ENCODE measurements around the gene LPP. TPM values are rescaled to one million over a fixed set of nuclear protein-coding genes. Genes with fewer than 3 reads are reported as not detected.
A peak's percentile ranks its signal among the peaks of the same experiment; 100 is the strongest.

Gene LPP
- total and polyA plus RNA-seq, 5 donors, result 14.5 to 205 (median 159) TPM

- no peaks in the 10 kb centered on the region for H3K27me3 ChIP-seq (ENCODE audit: control insufficient read depth, insufficient read depth)
- no peak overlapping the region for H3K4me3 ChIP-seq (ENCODE audit: low read length)
- 87% methylated on average over 1 of the region's 1 CpG for WGBS
- H3K9me3 ChIP-seq (ENCODE audit: control insufficient read depth, low read length), result no peaks in the 10 kb centered on the region
- no peak for ATAC-seq
- intact Hi-C loops (cut with DNase I), result no loop called here
- no peak for DNase-seq
- no peak overlapping the region for H3K27ac ChIP-seq (ENCODE audit: low read length)
- no peaks in the 10 kb centered on the region for H3K4me1 ChIP-seq (ENCODE audit: control insufficient read depth, insufficient read depth, low read length)
Measured at GRCh38 chr3:188506446-188506845, 352.5 kb downstream of the LPP start.

GRCh38 chr3:188507244-188507720 lies 353.3 kb downstream of the LPP start:
- DNase-seq (peak in 1 of 3 donors; percentile 41), ATAC-seq (peak; percentile 75 to 79)
- Histone ChIP-seq H3K27me3 (ENCODE audit: control insufficient read depth, insufficient read depth) (no peaks in the 10 kb centered on the region), H3K9me3 (ENCODE audit: control insufficient read depth, low read length) (no peaks in the 10 kb centered on the region), H3K27ac (ENCODE audit: low read length) (no peak overlapping the region), H3K4me3 (ENCODE audit: low read length) (no peak overlapping the region), H3K4me1 (ENCODE audit: control insufficient read depth, insufficient read depth, low read length) (no peaks in the 10 kb centered on the region)
- WGBS, result 41% methylated on average over 5 of the region's 5 CpGs
- intact Hi-C loops (cut with DNase I), result no loop called here

- no peak for ATAC-seq
- WGBS, result 96% methylated on average over 6 of the region's 6 CpGs
- no peak overlapping the region for H3K4me3 ChIP-seq (ENCODE audit: low read length)
- H3K9me3 ChIP-seq (ENCODE audit: control insufficient read depth, low read length), result no peaks in the 10 kb centered on the region
- no peaks in the 10 kb centered on the region for H3K27me3 ChIP-seq (ENCODE audit: control insufficient read depth, insufficient read depth)
- intact Hi-C loops (cut with DNase I), result no loop called here
- no peak overlapping the region for H3K27ac ChIP-seq (ENCODE audit: low read length)
- DNase-seq, result no peak
- no peaks in the 10 kb centered on the region for H3K4me1 ChIP-seq (ENCODE audit: control insufficient read depth, insufficient read depth, low read length)
Measured at GRCh38 chr3:188508454-188508853, 354.5 kb downstream of the LPP start.

GRCh38 chr3:188509316-188509715 lies 355.4 kb downstream of the LPP start:
- 93% methylated on average over 3 of the region's 3 CpGs for WGBS
- Histone ChIP-seq H3K27ac (ENCODE audit: low read length) (no peak overlapping the region), H3K4me1 (ENCODE audit: control insufficient read depth, insufficient read depth, low read length) (no peaks in the 10 kb centered on the region), H3K9me3 (ENCODE audit: control insufficient read depth, low read length) (no peaks in the 10 kb centered on the region), H3K27me3 (ENCODE audit: control insufficient read depth, insufficient read depth) (no peaks in the 10 kb centered on the region), H3K4me3 (ENCODE audit: low read length) (no peak overlapping the region)
- no peak for ATAC-seq
- no peak for DNase-seq
- intact Hi-C loops (cut with DNase I), result no loop called here

GRCh38 chr3:188510366-188510765 lies 356.4 kb downstream of the LPP start:
- WGBS, result 50% methylated on average over 3 of the region's 3 CpGs
- Histone ChIP-seq H3K27me3 (ENCODE audit: control insufficient read depth, insufficient read depth) (no peaks in the 10 kb centered on the region), H3K27ac (ENCODE audit: low read length) (no peak overlapping the region), H3K9me3 (ENCODE audit: control insufficient read depth, low read length) (no peaks in the 10 kb centered on the region), H3K4me1 (ENCODE audit: control insufficient read depth, insufficient read depth, low read length) (no peaks in the 10 kb centered on the region), H3K4me3 (ENCODE audit: low read length) (no peak overlapping the region)
- no peak for DNase-seq
- intact Hi-C loops (cut with DNase I), result no loop called here
- no peak for ATAC-seq

DNA sequence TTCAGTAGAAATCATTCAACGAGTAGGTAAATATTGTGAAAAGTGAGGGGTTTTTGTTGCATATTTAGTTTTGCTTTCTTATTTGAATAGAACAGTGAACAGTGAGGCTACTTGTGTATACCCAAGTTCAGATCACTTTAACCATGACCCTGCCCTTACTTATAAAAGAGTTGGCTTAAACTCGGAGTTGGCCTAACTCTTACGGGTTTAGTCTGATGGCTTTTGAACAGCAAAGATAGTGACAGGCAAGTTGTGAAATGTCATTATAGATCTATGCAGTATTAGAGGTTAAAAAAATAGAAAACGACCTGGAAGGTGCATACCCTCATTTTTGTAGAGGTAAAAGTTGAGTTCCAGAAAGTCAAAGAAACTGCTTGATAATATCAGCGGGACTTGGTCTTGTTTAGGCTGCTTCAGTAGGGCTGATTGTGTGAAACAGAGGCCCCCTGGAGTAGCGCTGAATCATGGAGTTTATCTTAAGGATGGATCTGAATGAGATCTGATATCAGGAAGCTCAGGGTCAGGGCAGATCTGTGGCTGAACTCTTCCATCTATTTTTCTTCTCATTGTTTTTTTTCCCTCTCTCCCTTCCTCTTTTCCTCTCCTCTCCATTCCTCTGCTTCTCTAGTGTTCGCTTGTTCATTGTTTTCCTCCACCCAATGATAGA lies 359.8 kb downstream of the LPP start:
- H3K27ac ChIP-seq (ENCODE audit: low read length), result no peak overlapping the region
- H3K27me3 ChIP-seq (ENCODE audit: control insufficient read depth, insufficient read depth), result no peaks in the 10 kb centered on the region
- DNase-seq, result no peak
- 85% methylated on average over 7 of the region's 7 CpGs for WGBS
- no peak overlapping the region for H3K4me3 ChIP-seq (ENCODE audit: low read length)
- intact Hi-C loops (cut with DNase I), result no loop called here
- no peaks in the 10 kb centered on the region for H3K4me1 ChIP-seq (ENCODE audit: control insufficient read depth, insufficient read depth, low read length)
- no peaks in the 10 kb centered on the region for H3K9me3 ChIP-seq (ENCODE audit: control insufficient read depth, low read length)
- no peak for ATAC-seq

GRCh38 chr3:188516515-188516914 lies 362.6 kb downstream of the LPP start:
- H3K4me1 ChIP-seq (ENCODE audit: control insufficient read depth, insufficient read depth, low read length), result peaks cover 2% of the 10 kb centered on the region
- DNase-seq (no peak), ATAC-seq (no peak)
- no peaks in the 10 kb centered on the region for H3K9me3 ChIP-seq (ENCODE audit: control insufficient read depth, low read length)
- no peak overlapping the region for H3K4me3 ChIP-seq (ENCODE audit: low read length)
- H3K27ac ChIP-seq (ENCODE audit: low read length), result no peak overlapping the region
- H3K27me3 ChIP-seq (ENCODE audit: control insufficient read depth, insufficient read depth), result no peaks in the 10 kb centered on the region
- 96% methylated on average over 2 of the region's 2 CpGs for WGBS
- intact Hi-C loops (cut with DNase I), result no loop called here

DNA sequence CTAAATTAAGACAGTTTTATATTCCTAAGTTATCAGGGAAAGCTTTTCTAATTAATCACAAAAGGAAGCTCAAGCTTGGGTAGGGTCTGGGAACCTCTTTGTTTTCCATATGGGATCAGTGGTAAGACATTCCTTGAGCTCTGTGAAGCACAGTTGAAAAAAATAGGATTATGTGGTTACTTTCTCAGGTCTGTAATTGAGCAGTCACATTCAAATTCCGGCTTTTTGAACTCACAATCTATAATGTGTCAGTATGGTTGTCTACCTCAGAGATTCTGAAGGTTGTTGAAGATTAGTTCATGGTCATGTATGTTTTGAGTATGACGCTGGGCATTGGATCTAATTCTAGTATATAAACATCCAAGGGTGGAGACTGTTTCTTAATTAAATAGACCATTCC lies 364.5 kb downstream of the LPP start:
- Histone ChIP-seq H3K4me3 (ENCODE audit: low read length) (no peak overlapping the region), H3K9me3 (ENCODE audit: control insufficient read depth, low read length) (no peaks in the 10 kb centered on the region), H3K27me3 (ENCODE audit: control insufficient read depth, insufficient read depth) (no peaks in the 10 kb centered on the region), H3K4me1 (ENCODE audit: control insufficient read depth, insufficient read depth, low read length) (peaks cover 2% of the 10 kb centered on the region), H3K27ac (ENCODE audit: low read length) (no peak overlapping the region)
- 96% methylated on average over 2 of the region's 2 CpGs for WGBS
- no peak for ATAC-seq
- no peak for DNase-seq
- intact Hi-C loops (cut with DNase I), result no loop called here

- Histone ChIP-seq H3K9me3 (ENCODE audit: control insufficient read depth, low read length) (no peaks in the 10 kb centered on the region), H3K4me3 (ENCODE audit: low read length) (no peak overlapping the region), H3K27ac (ENCODE audit: low read length) (no peak overlapping the region), H3K4me1 (ENCODE audit: control insufficient read depth, insufficient read depth, low read length) (peaks cover 2% of the 10 kb centered on the region), H3K27me3 (ENCODE audit: control insufficient read depth, insufficient read depth) (no peaks in the 10 kb centered on the region)
- ATAC-seq (no peak), DNase-seq (no peak)
- intact Hi-C loops (cut with DNase I), result no loop called here
- 95% methylated on average over 6 of the region's 6 CpGs for WGBS
Measured at GRCh38 chr3:188518835-188519452, 365.0 kb downstream of the LPP start.

DNA sequence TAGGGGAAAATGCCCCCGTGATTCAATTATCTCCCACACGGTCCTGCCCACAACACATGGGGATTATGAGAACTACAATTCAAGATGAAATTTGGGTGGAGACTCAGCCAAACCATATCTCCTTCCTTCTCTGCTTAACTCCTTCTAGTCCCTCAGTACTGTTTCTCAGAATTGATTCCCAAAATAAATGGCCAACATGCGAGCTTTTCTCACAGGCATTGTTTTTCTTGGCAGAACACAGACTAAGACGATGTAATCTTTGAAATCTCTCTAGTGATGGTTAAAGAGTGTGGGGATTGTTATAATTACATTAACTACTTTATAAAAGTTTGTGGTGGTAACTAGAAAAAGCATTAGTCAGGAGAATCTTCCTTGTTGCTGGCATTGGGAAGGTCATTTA lies 366.5 kb downstream of the LPP start:
- no peak overlapping the region for H3K4me3 ChIP-seq (ENCODE audit: low read length)
- no peak overlapping the region for H3K27ac ChIP-seq (ENCODE audit: low read length)
- no peaks in the 10 kb centered on the region for H3K9me3 ChIP-seq (ENCODE audit: control insufficient read depth, low read length)
- ATAC-seq, result no peak
- intact Hi-C loops (cut with DNase I), result no loop called here
- DNase-seq, result no peak
- peaks cover 2% of the 10 kb centered on the region for H3K4me1 ChIP-seq (ENCODE audit: control insufficient read depth, insufficient read depth, low read length)
- H3K27me3 ChIP-seq (ENCODE audit: control insufficient read depth, insufficient read depth), result no peaks in the 10 kb centered on the region
- WGBS, result 33% methylated on average over 4 of the region's 4 CpGs

- H3K27me3 ChIP-seq (ENCODE audit: control insufficient read depth, insufficient read depth), result no peaks in the 10 kb centered on the region
- no peak overlapping the region for H3K4me3 ChIP-seq (ENCODE audit: low read length)
- no peaks in the 10 kb centered on the region for H3K9me3 ChIP-seq (ENCODE audit: control insufficient read depth, low read length)
- intact Hi-C loops (cut with DNase I), result no loop called here
- H3K4me1 ChIP-seq (ENCODE audit: control insufficient read depth, insufficient read depth, low read length), result peaks cover 2% of the 10 kb centered on the region
- no peak for ATAC-seq
- H3K27ac ChIP-seq (ENCODE audit: low read length), result no peak overlapping the region
- DNase-seq, result no peak
- 76% methylated on average over 3 of the region's 3 CpGs for WGBS
Measured at GRCh38 chr3:188522115-188522514, 368.2 kb downstream of the LPP start.
